ENCODE measurements around the gene LRRC25.
A peak's percentile ranks its signal among the peaks of the same experiment; 100 is the strongest.

The LRRC25 gene

GRCh38 chr19:18428787-18429674 lies 31.6 kb upstream of the LRRC25 start:
- Mint-ChIP-seq H3K4me3 (no peak overlapping the region), H3K27ac (no peak overlapping the region), H3K27me3 (ENCODE audit: low read depth, poor library complexity) (no peaks in the 10 kb centered on the region), H3K9me3 (no peaks in the 10 kb centered on the region), H3K36me3 (ENCODE audit: low read depth) (no peaks in the 10 kb centered on the region), H3K4me1 (peaks cover 46% of the 10 kb centered on the region)
- TF ChIP-seq CTCF (IDR thresholded peaks at IDR 0.05), result no peak
- DNase-seq, result peak; percentile 93

- TF ChIP-seq CTCF (IDR thresholded peaks at IDR 0.05), result no peak
- no peaks in the 10 kb centered on the region for H3K27me3 Mint-ChIP-seq (ENCODE audit: low read depth, poor library complexity)
- H3K9me3 Mint-ChIP-seq, result no peaks in the 10 kb centered on the region
- H3K4me1 Mint-ChIP-seq, result peaks cover 53% of the 10 kb centered on the region
- no peaks in the 10 kb centered on the region for H3K36me3 Mint-ChIP-seq (ENCODE audit: low read depth)
- no peak overlapping the region for H3K4me3 Mint-ChIP-seq
- no peak overlapping the region for H3K27ac Mint-ChIP-seq
- DNase-seq, result no peak
Measured at GRCh38 chr19:18428173-18428786, 30.9 kb upstream of the LRRC25 start.

- H3K27me3 Mint-ChIP-seq (ENCODE audit: low read depth, poor library complexity), result no peaks in the 10 kb centered on the region
- no peaks in the 10 kb centered on the region for H3K36me3 Mint-ChIP-seq (ENCODE audit: low read depth)
- no peak for DNase-seq
- H3K27ac Mint-ChIP-seq, result no peak overlapping the region
- peaks cover 59% of the 10 kb centered on the region for H3K4me1 Mint-ChIP-seq
- H3K9me3 Mint-ChIP-seq, result no peaks in the 10 kb centered on the region
- TF ChIP-seq CTCF (IDR thresholded peaks at IDR 0.05), result no peak
- no peak overlapping the region for H3K4me3 Mint-ChIP-seq
Measured at GRCh38 chr19:18427743-18428113, 30.3 kb upstream of the LRRC25 start.

- Mint-ChIP-seq H3K4me1 (peaks cover 58% of the 10 kb centered on the region), H3K27ac (no peak overlapping the region)
Measured at GRCh38 chr19:18427080-18427742, 29.8 kb upstream of the LRRC25 start.

GRCh38 chr19:18426416-18426767 lies 29.0 kb upstream of the LRRC25 start:
- Mint-ChIP-seq H3K27ac (no peak overlapping the region), H3K9me3 (no peaks in the 10 kb centered on the region), H3K4me3 (no peak overlapping the region), H3K4me1 (peaks cover 60% of the 10 kb centered on the region), H3K36me3 (ENCODE audit: low read depth) (no peaks in the 10 kb centered on the region), H3K27me3 (ENCODE audit: low read depth, poor library complexity) (no peaks in the 10 kb centered on the region)
- no peak for DNase-seq
- no peak for TF ChIP-seq CTCF (IDR thresholded peaks at IDR 0.05)

More at GRCh38 chr19:18427080-18427742, 29.8 kb upstream of the LRRC25 start:
- H3K27me3 Mint-ChIP-seq (ENCODE audit: low read depth, poor library complexity), result no peaks in the 10 kb centered on the region
- TF ChIP-seq CTCF (IDR thresholded peaks at IDR 0.05), result no peak
- no peaks in the 10 kb centered on the region for H3K9me3 Mint-ChIP-seq
- no peak overlapping the region for H3K4me3 Mint-ChIP-seq
- H3K36me3 Mint-ChIP-seq (ENCODE audit: low read depth), result no peaks in the 10 kb centered on the region
- no peak for DNase-seq

Data from nephron progenitor cell (in vitro differentiated cells).